HUES48 (cell line): ENCODE data around the gene SCN1A.

ENCODE experiments used
- H3K27ac ChIP-seq: one replicate; pipeline ENCODE4 v1.7.0; 2013; ENCODE audit warnings: low read depth, low read length, inconsistent platforms
- H3K27me3 ChIP-seq: 2 replicates; pipeline ENCODE4 v1.6.1; 2013; ENCODE audit warnings: mild to moderate bottlenecking, low read length; ENCODE audit not compliant: control insufficient read depth, insufficient read depth
- H3K36me3 ChIP-seq: 2 replicates; pipeline ENCODE4 v1.6.1; 2013; ENCODE audit warnings: low read length; ENCODE audit not compliant: control insufficient read depth, insufficient read depth
- H3K4me1 ChIP-seq: 2 replicates; pipeline ENCODE4 v1.6.1; 2013; ENCODE audit warnings: mild to moderate bottlenecking, low read length; ENCODE audit not compliant: control insufficient read depth, insufficient read depth
- H3K4me3 ChIP-seq: 2 replicates; pipeline ENCODE4 v1.5.1; 2013; ENCODE audit warnings: mild to moderate bottlenecking, low read depth, low read length
- H3K9ac ChIP-seq: 2 replicates; pipeline ENCODE4 v1.6.1; 2013; ENCODE audit warnings: mild to moderate bottlenecking, low read depth, low read length, moderate library complexity
- H3K9me3 ChIP-seq: 2 replicates; pipeline ENCODE4 v1.6.1; 2013; ENCODE audit warnings: low read length; ENCODE audit not compliant: control insufficient read depth, insufficient read depth

The SCN1A gene

GRCh38 chr2:166127217-166128155 is at the start of gene SCN1A:
Gene SCN1A (minus strand): TSS chr2:166128020. CDS start chr2:166073621, 54,399 bp downstream.
- no peaks in the 10 kb centered on the region for H3K27me3 ChIP-seq
- H3K4me3 ChIP-seq: 0 out of 2 replicates have a peak within 1 kb of the TSS, but pooled peaks have one; percentile 2
- no peak within 1 kb of the TSS for H3K27ac ChIP-seq
- peaks cover 22% of the 10 kb centered on the region for H3K4me1 ChIP-seq
- H3K9ac ChIP-seq: no peak within 1 kb of the TSS
- H3K9me3 ChIP-seq: no peaks in the 10 kb centered on the region
- no peaks in the 10 kb centered on the region for H3K36me3 ChIP-seq

- H3K36me3 ChIP-seq: no peaks in the 10 kb centered on the region
- H3K4me1 ChIP-seq: no peaks in the 10 kb centered on the region
- no peaks in the 10 kb centered on the region for H3K9me3 ChIP-seq
- no peak overlapping the region for H3K9ac ChIP-seq
- no peak overlapping the region for H3K27ac ChIP-seq
- H3K27me3 ChIP-seq: no peaks in the 10 kb centered on the region
- no peak overlapping the region for H3K4me3 ChIP-seq
These were observed 45.4 kb upstream of the SCN1A start for GRCh38 chr2:166173263-166173662.

DNA sequence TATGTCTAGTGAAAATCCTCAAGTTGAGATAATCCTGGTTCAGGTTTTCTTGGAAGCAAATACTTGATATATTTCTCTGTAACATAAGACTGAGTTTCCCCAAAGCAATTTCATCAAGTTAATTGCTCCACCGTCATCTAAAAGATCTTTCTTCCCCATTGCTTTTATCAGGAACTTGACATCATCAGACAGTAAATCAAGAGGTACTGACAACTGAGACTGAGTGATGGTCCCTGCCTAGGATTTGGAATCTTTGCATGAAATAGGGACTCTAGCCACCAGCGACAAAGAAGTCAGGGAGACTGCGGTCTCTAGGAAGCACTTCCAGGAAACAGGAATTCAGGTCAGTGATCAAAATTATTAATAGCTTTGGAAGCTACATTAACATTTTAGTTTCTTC is 43.4 kb upstream of the SCN1A start:
- Histone ChIP-seq H3K27me3 (no peaks in the 10 kb centered on the region), H3K4me3 (no peak overlapping the region), H3K27ac (no peak overlapping the region), H3K9ac (no peak overlapping the region), H3K36me3 (no peaks in the 10 kb centered on the region), H3K9me3 (no peaks in the 10 kb centered on the region), H3K4me1 (no peaks in the 10 kb centered on the region)

DNA sequence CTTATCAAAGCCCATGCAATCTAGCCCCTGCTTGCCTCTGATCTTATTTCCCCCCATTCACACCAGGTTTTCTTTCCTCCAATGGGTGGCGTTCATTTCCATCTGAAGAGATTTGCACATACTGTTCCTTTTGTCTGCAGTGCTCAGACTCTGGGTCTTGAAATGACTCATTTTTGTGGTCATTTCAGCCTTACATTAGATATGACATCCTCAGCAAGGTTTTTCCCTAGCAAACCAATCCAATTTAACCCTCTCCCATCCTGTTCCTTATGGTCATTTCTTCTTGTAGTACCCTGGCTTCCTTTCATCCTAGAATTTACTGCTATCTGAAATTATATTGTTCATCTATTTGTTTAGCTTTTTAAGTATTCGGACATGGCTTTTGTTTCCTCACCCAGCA is 42.5 kb upstream of the SCN1A start:
- no peaks in the 10 kb centered on the region for H3K27me3 ChIP-seq
- no peaks in the 10 kb centered on the region for H3K9me3 ChIP-seq
- no peak overlapping the region for H3K9ac ChIP-seq
- H3K4me1 ChIP-seq: no peaks in the 10 kb centered on the region
- no peak overlapping the region for H3K4me3 ChIP-seq
- H3K27ac ChIP-seq: no peak overlapping the region
- no peaks in the 10 kb centered on the region for H3K36me3 ChIP-seq

DNA sequence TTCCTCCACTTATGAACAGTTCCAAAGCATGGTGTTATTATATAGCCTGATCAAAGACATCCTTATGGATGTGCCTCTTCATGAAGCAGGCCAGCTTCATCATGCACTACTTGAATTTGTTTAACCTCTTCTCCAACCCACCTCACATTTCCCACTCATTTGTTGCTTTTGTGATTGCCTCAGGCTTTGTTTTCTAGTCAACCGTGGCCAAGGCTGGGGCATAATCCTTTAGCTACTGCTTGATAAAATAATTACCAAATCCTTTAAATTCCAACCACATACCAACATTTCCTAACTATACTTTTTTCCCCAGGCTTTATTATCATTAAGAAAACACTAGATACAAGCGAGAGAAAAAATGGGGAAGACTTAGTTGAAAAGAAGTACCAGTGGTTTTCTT is 39.6 kb upstream of the SCN1A start:
- no peak overlapping the region for H3K4me3 ChIP-seq
- no peaks in the 10 kb centered on the region for H3K36me3 ChIP-seq
- no peak overlapping the region for H3K9ac ChIP-seq
- no peaks in the 10 kb centered on the region for H3K9me3 ChIP-seq
- H3K4me1 ChIP-seq: no peaks in the 10 kb centered on the region
- no peaks in the 10 kb centered on the region for H3K27me3 ChIP-seq
- H3K27ac ChIP-seq: no peak overlapping the region

GRCh38 chr2:166163775-166164174 is 36.0 kb upstream of the SCN1A start:
- no peak overlapping the region for H3K27ac ChIP-seq
- no peak overlapping the region for H3K4me3 ChIP-seq
- H3K27me3 ChIP-seq: no peaks in the 10 kb centered on the region
- no peaks in the 10 kb centered on the region for H3K4me1 ChIP-seq
- no peaks in the 10 kb centered on the region for H3K9me3 ChIP-seq
- H3K9ac ChIP-seq: no peak overlapping the region
- no peaks in the 10 kb centered on the region for H3K36me3 ChIP-seq

- H3K4me1 ChIP-seq: no peaks in the 10 kb centered on the region
These were observed 30.7 kb upstream of the SCN1A start for GRCh38 chr2:166158546-166158945.

DNA sequence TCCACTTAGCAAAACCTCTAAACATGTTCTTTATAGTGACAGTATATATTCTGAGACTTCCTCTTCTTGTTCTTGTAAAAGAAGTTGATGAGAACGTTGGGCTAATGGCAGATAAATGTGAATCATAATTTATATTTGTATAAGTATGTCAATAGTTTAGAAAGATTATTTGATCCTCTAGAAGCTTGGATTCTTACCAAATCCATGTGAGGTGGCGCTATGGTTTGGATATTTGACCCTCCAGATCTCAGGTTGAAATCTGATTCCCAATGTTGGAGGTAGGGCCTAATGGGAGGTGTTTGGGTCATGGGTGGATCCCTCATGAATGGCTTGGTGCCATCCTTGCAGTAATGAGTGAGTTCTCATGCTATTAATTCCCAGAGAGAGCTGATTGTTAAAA is 29.8 kb upstream of the SCN1A start:
- Histone ChIP-seq H3K27me3 (no peaks in the 10 kb centered on the region), H3K9ac (no peak overlapping the region), H3K4me1 (no peaks in the 10 kb centered on the region), H3K36me3 (no peaks in the 10 kb centered on the region), H3K4me3 (no peak overlapping the region), H3K27ac (no peak overlapping the region), H3K9me3 (no peaks in the 10 kb centered on the region)

More at GRCh38 chr2:166158546-166158945, 30.7 kb upstream of the SCN1A start:
- no peak overlapping the region for H3K9ac ChIP-seq
- H3K36me3 ChIP-seq: no peaks in the 10 kb centered on the region
- H3K27ac ChIP-seq: no peak overlapping the region
- no peaks in the 10 kb centered on the region for H3K9me3 ChIP-seq
- H3K27me3 ChIP-seq: no peaks in the 10 kb centered on the region
- H3K4me3 ChIP-seq: no peak overlapping the region

GRCh38 chr2:166156985-166157490 is 29.2 kb upstream of the SCN1A start:
- Histone ChIP-seq H3K36me3 (no peaks in the 10 kb centered on the region), H3K9me3 (no peaks in the 10 kb centered on the region), H3K4me3 (no peak overlapping the region), H3K9ac (no peak overlapping the region), H3K27ac (no peak overlapping the region), H3K4me1 (no peaks in the 10 kb centered on the region), H3K27me3 (no peaks in the 10 kb centered on the region)

GRCh38 chr2:166155589-166155988 is 27.8 kb upstream of the SCN1A start:
- no peaks in the 10 kb centered on the region for H3K4me1 ChIP-seq
- H3K9me3 ChIP-seq: no peaks in the 10 kb centered on the region
- H3K27me3 ChIP-seq: no peaks in the 10 kb centered on the region
- H3K36me3 ChIP-seq: no peaks in the 10 kb centered on the region
- H3K9ac ChIP-seq: no peak overlapping the region
- no peak overlapping the region for H3K4me3 ChIP-seq
- H3K27ac ChIP-seq: no peak overlapping the region

DNA sequence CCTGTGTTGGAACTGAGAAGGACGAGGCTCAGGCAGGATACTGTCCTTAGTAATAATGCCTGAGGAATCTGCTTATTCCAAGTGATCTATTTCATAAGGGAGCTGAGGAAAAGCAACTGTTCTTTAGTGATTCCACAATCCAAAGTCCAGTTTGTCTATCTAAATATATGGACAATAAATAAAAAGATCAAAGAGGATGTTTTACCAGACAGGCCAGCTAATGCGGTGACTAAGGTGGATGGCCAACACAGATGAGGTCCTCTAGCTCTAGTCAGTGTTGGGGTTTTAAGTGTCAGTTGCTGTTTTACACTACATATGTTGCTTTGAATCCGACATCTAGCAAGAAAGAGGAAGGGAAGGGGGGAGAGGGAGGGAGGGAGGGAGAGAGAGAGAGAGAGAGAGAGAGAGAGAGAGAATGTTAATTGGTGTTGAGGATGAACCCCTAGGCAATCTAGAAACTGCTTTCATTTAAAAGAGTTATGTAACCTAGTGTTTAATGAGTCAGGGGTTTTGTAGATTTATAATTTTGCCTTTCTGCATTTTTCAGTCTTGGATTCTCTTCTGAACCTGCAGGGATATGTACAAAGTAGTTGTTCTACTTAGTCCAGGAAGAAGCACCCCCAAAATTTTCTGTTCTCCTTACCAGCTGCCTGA is 27.0 kb upstream of the SCN1A start:
- H3K27ac ChIP-seq: no peak overlapping the region
- no peaks in the 10 kb centered on the region for H3K9me3 ChIP-seq
- no peak overlapping the region for H3K9ac ChIP-seq
- no peaks in the 10 kb centered on the region for H3K27me3 ChIP-seq
- no peaks in the 10 kb centered on the region for H3K4me1 ChIP-seq
- no peaks in the 10 kb centered on the region for H3K36me3 ChIP-seq
- H3K4me3 ChIP-seq: no peak overlapping the region
